Lower leg skin (tissue), 3 donors: Measurements from ENCODE around the gene DBN1.

ENCODE experiments used
- POLR2A ChIP-seq, 2 donors: fragments of 450-650 bp; IDR thresholded peaks; one replicate each; pipeline ENCODE4 v1.6.1; 2016 to 2017; ENCODE audit warnings: antibody characterized with exemption in 2 of 2, mild to moderate bottlenecking in 1 of 2, moderate library complexity in 1 of 2
- TF ChIP-seq, protein P1 (sequence below), 3 donors: fragments of 450-650 bp; IDR thresholded peaks; one replicate each; pipeline ENCODE4 v1.5.1; 2016; ENCODE audit warnings: antibody characterized with exemption in 3 of 3, mild to moderate bottlenecking in 3 of 3, moderate library complexity in 2 of 3

DNA sequence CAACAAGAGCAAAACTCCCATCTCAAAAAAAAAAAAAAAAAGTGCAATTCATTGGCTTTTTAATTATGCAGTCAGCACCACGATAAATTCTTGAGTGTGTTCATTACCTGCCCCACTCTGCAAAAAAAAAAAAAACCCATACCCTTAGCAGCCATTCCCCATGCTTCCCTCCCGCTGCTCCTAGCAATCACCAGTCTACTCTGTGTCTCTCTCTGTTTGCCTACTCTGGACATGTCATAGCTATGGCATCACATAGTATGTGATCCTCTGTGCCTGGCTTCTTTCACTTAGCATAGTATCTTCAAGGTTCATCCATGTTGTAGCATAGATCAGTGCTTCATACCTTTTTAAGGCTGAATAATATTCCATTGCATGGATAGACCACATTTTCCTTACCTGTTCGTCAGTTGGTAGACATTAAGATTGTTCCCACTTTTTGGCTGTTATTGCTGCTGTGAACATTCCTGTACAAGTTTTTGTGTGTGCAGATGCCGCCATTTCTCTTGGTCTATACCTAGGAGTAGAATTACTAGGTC, 33.8 kb downstream of the DBN1 start:
- TF ChIP-seq, protein P1, sequence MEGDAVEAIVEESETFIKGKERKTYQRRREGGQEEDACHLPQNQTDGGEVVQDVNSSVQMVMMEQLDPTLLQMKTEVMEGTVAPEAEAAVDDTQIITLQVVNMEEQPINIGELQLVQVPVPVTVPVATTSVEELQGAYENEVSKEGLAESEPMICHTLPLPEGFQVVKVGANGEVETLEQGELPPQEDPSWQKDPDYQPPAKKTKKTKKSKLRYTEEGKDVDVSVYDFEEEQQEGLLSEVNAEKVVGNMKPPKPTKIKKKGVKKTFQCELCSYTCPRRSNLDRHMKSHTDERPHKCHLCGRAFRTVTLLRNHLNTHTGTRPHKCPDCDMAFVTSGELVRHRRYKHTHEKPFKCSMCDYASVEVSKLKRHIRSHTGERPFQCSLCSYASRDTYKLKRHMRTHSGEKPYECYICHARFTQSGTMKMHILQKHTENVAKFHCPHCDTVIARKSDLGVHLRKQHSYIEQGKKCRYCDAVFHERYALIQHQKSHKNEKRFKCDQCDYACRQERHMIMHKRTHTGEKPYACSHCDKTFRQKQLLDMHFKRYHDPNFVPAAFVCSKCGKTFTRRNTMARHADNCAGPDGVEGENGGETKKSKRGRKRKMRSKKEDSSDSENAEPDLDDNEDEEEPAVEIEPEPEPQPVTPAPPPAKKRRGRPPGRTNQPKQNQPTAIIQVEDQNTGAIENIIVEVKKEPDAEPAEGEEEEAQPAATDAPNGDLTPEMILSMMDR (IDR thresholded peaks at IDR 0.05), result no peak
- no peak for TF ChIP-seq POLR2A (IDR thresholded peaks at IDR 0.05)
